HG03025 (cell line): ENCODE measurements around the gene ARAP2.

ENCODE experiments used
- ATAC-seq: cut with Tn5 transposase; IDR thresholded peaks from one replicate; pipeline ENCODE4 v1.9.1; 2021; ENCODE audit warnings: mild to moderate bottlenecking, moderate library complexity; ENCODE audit not compliant: unreplicated experiment, low FRiP score

ARAP2 gene

DNA sequence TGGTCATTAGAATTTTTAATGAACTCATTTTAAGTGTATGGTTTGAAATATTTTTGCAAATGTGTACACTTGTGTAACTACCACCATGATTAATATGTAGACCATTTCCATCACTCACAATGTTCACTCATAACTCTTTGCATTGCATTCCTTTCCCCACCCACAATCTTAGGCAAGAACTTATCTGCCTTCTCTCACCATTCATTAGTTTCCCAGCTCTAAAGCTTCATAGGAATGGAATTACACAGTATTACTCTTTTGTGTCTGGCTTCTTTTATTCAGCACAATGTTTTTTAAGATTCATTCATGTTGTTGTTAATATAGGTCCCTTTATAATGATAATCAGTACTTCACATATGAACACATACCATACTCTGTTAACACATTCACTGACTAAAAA, 106.1 kb downstream of the ARAP2 start:
- no peak for ATAC-seq

DNA sequence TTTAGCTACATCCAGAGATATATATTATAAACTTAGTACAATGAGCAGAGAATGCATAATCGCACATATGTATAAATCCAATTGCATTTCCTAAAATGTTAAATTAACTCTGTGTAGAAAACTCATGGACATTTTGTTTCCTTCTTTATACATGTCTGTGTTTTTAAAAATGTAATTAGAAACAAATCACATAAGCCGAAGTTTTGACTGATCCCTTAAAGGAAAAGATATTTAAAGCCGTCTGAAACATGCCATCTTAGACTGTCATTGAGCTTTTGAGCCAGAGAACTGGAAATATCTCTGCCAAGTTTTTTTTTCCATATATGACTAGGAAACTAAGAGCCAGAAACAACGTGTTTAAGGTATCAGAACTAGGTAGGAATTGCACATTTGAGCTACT, 107.0 kb downstream of the ARAP2 start:
- ATAC-seq, result no peak

- ATAC-seq, result no peak
Measured at GRCh38 chr4:36133658-36134057, 110.7 kb downstream of the ARAP2 start.

DNA sequence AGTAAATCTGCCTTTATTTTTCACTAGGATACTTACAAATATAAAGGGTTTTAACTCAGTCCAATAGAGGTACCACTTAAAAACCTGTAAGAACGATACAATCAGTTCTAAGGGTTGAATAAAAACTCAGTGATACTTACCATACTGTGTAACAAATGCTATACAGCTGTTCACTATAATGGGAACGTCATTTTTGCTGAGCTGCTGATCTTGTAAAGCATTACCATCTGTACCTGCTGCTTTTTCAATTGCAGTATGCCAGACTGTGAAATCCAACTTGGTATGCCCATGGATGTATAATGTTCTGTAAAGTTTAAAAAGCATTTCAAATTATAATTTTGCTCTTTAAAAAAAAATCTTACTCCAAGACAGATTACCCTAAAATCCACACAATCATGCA, 111.2 kb downstream of the ARAP2 start:
- ATAC-seq, result no peak

DNA sequence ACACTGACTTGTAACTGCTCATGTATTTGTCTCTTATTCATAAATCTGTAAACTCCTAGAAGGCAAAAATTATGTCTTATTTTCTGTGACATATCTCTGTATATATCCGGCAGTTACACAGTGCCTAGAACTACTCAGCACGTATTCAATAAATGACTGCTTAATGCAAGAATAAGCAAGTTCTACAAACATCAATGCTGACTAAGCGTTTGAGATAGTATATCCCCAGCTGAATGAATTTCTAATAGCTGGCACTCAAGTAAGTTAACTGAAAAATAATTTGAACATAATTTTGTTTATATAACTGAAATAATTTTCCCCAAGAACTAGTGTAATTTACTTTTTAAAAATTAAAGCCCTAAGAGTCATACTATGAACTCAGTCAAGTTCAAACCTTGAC, 113.7 kb downstream of the ARAP2 start:
- no peak for ATAC-seq

GRCh38 chr4:36128689-36129088, 115.6 kb downstream of the ARAP2 start:
- ATAC-seq, result no peak

DNA sequence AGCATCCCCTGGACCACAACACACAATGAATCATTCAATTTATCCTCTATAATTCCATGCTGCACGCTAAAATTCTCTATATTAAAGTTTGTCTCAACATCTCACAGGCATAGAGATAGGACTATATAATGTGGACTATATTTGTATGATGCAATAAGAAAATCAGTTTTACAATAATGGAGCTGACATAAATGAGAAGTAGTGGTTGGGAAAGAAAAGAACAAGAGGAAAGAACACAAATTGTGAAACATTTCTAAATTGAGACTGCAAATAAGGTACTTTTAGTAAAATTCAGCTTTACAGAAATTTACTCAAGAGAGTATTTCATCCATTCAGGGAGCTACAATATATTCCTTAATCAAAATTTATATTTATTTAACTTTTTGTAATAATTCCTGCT, 120.4 kb downstream of the ARAP2 start:
- no peak for ATAC-seq

GRCh38 chr4:36115312-36115711, 129.0 kb downstream of the ARAP2 start:
- no peak for ATAC-seq

DNA sequence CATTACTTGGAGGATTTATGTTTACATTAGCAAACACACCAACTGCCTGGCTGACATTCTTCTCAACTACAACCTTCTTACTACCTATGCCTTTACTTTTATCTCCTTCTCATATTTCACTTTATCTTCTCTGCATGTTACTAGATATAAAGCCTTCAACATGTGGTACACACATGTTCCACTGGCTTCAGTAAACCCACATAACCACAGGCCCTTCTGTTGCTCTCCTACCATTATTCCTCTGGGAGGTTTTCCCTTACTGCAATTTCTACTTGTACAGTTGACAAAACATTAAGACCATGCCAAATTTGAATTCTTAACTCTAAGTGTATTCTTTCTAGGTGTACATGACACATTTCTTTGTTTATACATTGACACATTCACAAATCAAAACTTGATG, 133.1 kb downstream of the ARAP2 start:
- ATAC-seq, result no peak

- no peak for ATAC-seq
Measured at GRCh38 chr4:36099509-36099908, 144.8 kb downstream of the ARAP2 start.

GRCh38 chr4:36094995-36095394, 149.3 kb downstream of the ARAP2 start:
- ATAC-seq, result no peak

DNA sequence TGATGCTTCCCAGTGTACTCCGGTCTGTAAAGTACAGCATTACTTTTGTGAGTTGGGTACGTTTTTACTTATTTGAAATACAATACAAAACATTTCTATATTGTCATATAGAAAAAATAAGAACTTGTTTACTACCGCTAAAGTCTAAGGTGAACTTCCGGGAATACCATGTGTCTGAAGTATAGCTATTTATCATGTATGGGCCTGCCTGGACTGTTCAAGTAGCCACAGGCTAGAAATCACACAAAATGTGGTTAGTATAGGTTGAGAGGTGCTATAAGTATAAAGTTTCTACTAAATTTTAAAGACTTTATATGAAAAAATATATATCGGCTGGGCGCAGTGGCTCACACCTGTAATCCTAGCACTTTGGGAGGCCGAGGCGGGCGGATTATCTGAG, 152.3 kb downstream of the ARAP2 start:
- no peak for ATAC-seq

DNA sequence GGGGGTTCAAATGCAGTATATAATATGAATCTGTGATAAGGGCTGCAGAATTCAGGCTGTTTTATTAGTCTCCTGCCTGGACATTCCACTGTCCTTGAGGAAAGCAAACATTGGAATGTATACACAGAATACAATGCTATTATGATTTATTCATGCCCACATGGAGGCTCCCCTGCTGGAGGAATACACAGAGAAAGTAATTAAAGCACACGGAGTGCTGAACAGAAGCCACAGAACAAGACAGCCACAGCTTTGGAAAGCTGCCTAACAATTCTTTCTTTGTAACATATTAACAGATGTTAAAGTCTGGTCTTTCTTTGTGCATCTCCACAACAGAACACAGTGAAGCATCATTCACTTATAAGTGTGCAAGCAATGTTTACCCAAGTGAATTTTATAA, 155.8 kb downstream of the ARAP2 start:
- no peak for ATAC-seq

GRCh38 chr4:36086261-36086786, 158.0 kb downstream of the ARAP2 start:
- ATAC-seq, result no peak

DNA sequence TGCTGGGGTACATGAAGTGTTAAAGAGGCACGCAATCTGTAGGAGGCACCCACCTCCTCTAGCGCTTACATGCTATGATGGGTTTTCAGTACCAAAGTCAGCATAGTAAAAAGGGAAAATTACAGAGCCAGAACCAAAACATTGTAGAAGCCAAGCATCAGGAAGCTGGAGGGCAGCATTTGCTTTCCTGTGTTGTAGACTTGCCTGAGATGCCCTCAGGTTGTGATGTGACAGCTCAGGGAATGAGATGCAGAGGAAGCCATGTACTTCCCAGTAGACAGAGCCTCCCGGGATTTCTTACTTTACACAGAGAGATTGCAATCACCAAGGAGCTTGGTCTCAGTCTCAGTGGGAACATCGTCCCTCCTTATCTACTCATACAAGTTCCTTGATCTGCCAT, 161.5 kb downstream of the ARAP2 start:
- no peak for ATAC-seq

- ATAC-seq, result peak; percentile 99
Measured at GRCh38 chr4:36081185-36081584, 163.1 kb downstream of the ARAP2 start.

- ATAC-seq, result no peak
Measured at GRCh38 chr4:36079666-36080065, 164.6 kb downstream of the ARAP2 start.

DNA sequence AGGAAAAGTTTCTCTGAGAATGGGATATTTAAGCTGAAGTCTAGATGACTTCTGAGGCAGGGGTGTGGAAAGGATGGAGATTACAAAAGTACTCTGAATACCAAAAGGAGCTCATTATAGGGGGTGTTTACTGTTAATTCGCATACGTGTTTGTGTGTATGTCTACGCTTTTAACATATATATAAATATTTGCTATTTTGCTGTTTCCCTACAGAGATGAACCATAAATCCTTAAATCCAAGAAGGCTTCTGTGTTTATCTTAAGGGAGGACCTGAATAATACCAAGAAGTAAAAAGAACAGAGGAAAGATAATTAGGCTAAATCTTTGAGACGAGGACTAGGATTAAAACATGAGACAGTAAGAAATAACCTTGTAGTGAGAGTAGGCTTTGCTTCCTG, 166.0 kb downstream of the ARAP2 start:
- no peak for ATAC-seq

GRCh38 chr4:36072529-36072928, 171.8 kb downstream of the ARAP2 start:
- ATAC-seq, result no peak

- no peak for ATAC-seq
Measured at GRCh38 chr4:36067116-36067515, 177.2 kb downstream of the ARAP2 start.

- no peak for ATAC-seq
Measured at GRCh38 chr4:36065274-36065871, 178.9 kb downstream of the ARAP2 start.

DNA sequence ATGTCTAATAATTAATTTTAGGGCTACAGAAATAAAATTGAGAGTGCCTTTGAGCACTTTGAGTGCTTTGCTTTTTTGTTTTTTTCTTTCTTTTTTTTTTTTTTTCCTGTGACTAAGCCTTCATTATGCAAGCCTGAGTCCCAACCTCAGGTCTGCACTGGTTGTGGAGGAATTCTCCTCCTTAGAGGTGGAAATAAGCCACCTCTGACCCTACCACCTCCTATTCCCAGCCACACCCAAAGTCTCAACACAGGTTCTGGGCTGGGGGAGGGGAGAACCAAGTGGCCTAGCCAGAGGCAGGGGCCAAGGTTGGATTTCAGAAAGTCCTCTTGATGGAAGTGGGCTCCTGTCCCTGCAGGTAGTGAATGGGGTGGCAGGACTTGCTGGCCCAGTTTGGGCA, 180.2 kb downstream of the ARAP2 start:
- ATAC-seq, result no peak

DNA sequence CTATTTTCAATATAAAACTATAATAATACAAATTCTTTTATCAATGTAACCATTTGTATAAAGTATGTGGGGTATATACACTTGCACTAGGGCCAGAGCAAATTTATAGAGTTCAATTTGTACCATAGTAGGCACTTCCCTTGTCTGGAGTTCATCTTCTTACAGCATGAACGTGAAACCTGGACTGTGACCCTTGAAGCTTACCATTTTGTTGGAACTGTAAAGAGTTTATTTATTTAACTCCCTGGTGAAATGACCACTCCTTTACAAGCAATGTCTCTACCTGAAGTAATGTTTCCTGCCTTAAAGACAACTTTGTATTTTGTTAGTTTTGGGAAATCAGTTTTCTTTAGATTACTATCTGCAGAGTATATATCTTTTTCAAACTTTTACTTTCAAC, 188.2 kb downstream of the ARAP2 start:
- no peak for ATAC-seq
